ENCODE data around the gene THSD4.

THSD4 gene

DNA sequence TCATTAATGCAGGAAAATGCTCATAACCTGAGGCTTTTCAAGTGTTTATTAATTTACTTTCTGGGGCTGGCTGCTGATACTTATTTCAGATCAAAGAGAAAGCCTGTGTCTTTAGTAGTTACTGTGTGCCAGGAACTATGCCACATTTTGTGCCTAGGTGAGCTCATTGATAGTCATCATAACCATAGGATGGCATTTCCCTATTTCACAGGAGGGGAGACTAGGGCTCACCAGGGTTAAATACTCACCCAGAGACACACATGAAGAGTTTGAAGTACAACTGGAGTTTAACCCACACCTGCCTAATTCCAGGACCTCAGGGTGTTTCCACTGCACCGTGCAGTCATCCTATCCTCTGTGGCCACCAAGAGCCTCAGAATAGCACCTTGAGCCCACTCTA, 430.7 kb downstream of the THSD4 start:
- DNase-seq (ENCODE audit: low spot score) = no peak

DNA sequence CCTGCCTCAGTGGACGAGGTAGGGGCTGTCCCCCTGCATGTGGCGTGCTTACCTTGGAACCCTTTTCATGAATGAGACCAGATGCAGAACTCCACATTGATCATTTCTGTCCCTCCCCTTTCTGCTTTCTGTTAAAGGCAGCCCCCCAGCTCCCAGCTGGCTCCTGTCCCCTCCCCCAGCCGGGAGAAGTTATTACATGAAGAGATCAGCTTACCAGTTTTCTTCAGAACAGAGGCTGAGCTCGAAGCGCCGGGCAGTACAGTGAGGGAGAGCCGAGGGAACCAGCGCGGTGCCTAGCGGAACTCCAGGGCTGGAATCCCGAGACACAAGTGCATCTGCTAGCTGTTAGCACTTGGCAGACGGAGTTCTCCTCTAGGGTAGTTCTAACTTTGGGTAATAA, 431.7 kb downstream of the THSD4 start:
- no peak for DNase-seq (ENCODE audit: low spot score)

DNA sequence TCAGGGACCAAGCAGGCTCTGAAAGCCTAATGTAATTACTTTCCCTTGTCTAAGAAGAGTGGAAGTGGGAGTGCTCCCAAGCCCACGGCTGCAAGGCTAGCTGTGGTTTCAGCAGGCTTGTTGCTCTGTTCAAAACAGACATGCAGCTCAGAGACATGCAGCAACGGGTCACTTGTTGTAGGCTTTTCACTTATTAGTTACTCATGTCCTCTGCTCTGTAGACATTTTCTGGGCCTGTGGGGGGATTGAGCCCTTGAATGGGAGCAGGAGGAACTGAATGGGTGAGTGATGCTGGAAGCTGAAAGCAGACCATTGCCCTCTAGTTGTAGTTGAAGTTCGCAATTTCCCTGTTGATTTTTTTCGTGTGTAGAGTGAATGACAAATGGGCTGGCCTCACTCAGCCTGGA, 433.1 kb downstream of the THSD4 start:
- DNase-seq (ENCODE audit: low spot score) = no peak

DNA sequence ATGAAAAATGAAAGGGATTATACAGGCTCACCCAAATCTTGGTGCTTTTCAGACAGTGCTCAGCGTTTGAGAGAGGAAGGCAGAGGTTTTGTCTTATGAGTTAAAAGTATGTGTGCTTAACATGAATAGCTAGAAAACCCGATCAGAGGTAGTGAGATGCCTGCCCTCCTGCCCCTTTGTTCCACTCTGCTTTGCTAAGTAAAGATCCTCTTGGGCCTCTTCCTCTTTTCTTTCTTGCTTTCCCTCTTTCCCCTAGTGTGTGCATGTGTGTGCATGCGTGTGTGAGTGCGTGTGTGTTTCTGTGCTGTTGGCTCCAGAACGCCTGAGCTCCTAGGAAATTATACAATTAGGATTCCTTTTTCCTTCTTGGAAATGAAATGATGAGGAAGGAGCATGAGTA, 433.8 kb downstream of the THSD4 start:
- no peak for DNase-seq (ENCODE audit: low spot score)

DNA sequence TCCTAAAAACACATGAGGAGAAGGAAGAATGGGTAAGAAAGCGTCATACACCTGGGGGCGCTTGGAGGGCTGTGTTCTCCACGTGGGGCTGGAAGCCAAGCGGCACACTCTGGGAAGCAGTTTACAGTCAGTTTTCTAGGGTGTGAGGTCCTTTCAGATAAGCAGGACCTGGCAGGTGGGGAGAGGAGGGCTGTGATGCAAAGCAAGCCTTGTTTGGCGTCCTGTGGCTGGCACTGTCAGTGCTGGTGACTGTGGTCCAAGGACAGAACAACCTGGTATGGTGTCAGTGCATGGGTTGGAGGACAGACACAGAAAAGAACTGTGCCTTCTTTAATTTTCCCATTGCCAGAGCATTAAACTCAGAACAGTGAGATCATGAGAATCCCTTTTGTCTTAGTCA, 434.4 kb downstream of the THSD4 start:
- DNase-seq (ENCODE audit: low spot score) = no peak

DNA sequence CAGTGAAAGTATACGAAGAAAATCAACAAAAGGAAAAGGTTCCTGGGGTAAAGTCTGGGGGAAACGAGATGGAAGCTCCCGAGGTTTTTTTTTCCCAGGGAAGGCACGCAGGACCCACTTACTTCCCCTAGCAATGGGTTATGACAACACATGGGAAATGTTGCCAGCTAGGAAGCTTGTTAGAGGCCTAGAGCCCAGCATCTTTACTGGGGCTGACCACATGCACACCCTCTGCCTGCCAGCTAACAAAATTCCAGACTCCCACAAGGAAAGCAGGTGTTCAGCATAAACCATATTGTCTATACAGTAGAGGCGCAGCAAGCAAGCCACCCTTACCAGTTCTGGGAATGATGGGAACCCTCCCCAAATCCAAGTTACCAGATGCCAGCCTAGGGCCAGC, 436.3 kb downstream of the THSD4 start:
- DNase-seq (ENCODE audit: low spot score) = no peak

DNA sequence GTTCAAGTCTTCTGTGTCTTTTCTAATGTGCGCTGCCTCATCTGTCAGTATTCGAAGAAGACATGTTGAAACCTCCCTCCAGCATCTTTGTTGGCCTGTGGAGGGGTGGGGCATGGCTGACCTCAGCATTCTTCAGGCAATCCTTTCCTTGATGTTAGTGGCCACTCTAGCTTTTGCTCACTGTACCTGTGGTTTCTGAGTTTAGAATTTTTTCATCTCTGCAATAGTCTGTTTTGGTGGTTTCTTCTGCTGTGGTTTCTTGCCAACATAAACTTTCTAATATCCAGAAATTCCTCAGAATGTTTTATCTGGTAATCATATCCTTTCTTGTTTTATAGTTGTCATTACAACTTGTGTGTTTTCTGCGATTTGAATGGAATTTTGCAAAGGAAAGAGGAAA, 443.8 kb downstream of the THSD4 start:
- DNase-seq (ENCODE audit: low spot score) = no peak

DNA sequence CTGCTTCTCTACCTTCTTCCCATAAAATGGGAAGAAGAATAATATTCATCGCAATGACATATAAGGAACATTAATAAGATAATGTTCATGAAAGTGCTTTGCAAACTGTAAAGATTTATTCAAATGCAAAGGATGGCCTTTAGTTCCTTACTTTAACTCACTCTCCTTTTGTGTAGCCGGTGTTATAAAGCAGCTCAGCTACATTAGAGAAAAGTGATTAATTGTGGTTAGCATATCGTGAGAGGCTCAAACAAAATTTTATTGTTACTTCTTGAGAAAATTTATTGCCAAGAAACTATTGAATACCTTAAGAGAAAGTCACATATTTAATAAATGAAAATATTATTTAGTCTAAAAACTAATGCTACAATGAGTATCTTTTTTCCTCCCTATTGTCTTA, 444.3 kb downstream of the THSD4 start:
- no peak for DNase-seq (ENCODE audit: low spot score)

DNA sequence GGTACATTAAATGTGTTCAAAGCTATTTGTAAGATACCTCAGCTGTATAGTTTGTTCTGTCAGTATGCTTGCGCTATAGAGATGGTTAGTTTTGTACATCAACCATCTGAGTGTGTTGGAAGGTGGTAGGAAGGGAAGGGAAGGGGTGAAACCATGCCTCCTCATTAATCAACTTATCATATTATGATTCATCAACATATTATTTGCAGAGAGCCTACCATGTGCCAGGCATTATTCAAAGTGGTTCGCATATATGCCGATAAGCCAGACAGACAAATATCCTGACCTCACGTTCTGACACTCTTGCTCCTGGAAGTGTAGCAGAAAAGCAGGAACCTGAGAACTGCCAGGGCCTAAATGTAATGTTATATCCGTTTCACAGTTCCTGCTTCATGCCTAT, 447.0 kb downstream of the THSD4 start:
- no peak for DNase-seq (ENCODE audit: low spot score)

DNA sequence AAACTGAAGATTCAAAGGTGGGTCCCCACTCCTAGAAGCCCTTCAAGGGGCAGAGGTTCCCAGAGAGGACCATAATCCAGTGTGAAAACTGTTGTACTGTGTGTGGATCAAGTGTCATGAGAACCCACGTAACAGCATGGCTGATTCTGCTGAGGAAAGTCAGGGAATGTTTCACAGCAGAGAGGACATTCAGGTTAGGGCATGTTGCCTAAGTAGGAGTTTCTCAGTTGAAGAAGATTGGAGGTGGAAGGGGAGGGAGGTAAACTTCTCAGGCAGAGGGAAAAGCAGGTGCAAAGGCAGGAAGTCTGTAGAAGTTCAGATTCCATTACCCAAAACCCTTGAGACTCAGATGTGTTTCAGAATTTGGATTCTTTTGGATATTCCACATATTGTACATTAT, 448.9 kb downstream of the THSD4 start:
- no peak for DNase-seq (ENCODE audit: low spot score)

DNA sequence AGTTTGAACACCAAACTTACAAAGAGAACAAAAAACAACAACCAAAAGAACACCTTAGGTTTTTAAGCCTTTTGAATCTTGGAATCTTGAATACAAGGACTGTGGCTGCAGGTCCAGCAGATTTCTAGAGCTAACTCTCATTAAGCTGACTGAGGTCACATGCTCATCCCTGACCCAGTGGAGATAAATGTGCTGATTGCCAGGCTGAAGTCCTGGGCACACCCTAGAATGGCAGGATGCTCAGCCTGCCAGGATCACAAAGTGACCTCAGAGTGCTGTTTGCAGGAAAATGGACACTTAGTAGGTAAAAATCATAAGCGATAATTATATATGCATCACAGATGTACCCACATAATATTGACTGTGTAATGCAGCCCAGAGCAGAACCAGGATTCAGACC, 449.7 kb downstream of the THSD4 start:
- DNase-seq (ENCODE audit: low spot score) = no peak

DNA sequence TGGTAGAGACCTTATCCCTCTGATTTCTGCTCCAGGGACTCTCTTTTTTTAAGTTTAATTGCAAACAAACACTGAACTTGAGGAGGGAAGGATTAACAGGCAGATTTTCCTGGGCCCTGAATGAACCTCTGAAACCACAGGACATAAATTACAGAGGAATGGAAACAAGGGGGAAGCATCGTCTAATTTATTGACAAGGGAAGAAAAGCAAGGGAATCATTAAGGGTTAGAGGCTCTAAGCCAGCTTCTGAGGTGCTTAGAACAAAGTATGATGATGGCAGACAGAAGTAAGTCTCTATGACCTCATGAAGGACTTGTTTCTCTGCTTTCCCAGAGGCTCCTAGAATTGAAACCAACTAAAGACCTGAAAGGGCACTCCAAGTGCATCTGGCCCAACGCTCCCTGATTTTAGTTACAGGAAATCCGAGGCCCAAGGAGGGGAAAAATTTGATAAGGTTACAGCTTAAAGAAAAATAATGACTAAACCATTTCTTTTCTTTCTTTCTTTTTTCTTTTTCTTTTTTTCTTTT, 450.4 kb downstream of the THSD4 start:
- DNase-seq (ENCODE audit: low spot score) = no peak

DNA sequence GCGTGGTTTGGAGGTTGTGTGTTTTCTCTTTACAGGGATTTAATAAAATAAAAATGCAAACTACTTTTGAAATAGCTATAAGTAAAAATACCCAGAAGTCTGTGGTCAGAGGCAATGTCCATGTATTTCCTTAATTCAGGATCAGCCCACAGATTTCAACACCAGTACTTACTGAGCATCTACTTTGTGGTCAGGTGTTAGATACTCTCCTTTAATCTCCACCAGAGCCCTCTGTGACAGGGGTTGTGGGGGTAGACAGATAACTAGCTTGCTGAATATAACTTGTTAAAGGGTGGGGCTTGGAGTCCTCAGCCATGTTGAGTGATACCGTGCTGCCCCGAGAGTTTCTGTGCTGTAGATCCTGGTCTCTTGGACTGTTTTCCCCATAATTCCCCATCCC, 451.0 kb downstream of the THSD4 start:
- no peak for DNase-seq (ENCODE audit: low spot score)

DNA sequence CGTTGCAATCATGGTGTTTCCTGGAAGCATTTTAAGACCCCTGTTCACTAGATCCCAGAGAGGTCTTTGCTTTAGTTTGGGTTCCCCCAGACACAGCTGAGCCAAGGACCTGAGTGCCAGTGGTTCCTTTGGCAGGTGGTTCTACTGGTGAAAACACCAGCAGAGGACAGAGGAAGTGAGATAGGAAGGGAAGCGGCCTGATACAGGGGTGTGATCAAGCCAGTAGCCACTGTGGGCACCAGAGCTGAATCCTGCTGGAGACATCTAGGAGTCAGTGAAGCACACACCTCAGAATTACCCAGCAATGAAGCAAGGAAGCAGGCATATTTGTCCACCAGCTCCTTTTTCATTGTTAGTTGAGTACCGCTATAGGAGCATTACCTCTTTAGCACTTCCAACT, 451.9 kb downstream of the THSD4 start:
- no peak for DNase-seq (ENCODE audit: low spot score)

DNA sequence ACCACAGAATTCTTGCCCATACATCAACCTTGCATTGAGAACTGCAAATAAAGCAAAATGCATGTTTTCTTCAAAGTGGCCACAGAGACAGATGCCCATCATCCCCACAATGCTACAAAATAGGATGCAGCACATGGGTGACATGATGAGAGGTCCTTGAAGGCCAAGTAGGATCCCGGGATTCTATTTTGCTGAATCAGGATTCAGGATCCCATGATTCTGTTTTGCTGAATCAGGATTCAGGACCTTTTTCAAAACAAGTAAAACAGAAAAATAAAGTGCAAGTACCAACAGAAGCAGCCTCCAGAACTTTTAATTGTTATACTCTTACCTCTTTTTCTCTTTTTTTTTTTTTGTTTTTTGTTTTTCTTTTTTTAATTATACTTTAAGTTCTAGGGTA, 453.0 kb downstream of the THSD4 start:
- DNase-seq (ENCODE audit: low spot score) = no peak

DNA sequence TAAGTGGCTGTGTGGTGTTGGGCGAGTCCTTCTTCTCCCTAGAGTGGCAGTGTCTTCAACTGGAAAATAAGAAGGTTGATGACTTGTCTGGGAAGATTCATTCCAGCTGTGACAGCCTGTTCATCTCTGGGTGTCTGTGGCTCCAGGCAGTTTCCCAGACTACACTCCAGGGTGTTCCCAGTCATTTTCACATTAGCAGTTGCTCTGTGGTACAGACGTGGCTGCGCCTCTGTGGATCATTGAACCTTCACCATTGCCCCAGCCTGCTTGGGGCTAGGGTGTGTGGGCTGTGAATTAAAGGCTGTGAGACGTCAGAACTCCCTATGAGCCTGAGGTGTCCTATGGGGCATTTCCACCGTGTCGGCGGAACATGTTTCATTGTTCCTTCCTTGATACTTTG, 455.5 kb downstream of the THSD4 start:
- DNase-seq (ENCODE audit: low spot score) = no peak

DNA sequence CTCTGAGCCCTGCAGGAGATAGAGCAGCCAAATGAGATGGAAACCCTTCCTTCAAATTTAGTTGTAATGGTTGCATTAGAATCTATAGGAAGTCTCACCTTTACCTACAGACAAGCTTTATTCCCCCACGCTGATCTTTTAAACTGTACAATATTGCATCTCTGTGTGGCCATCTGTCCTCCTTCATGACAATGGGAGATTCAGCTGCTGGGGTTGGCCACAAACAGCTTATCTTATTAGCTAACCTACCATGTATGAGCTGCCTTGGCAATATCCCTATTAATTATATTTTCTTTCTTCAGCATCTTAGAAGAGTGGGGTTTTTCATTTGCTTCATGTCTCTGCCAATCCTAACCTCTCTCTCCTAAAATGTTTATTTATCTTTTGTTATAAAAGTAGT, 456.4 kb downstream of the THSD4 start:
- DNase-seq (ENCODE audit: low spot score) = no peak

DNA sequence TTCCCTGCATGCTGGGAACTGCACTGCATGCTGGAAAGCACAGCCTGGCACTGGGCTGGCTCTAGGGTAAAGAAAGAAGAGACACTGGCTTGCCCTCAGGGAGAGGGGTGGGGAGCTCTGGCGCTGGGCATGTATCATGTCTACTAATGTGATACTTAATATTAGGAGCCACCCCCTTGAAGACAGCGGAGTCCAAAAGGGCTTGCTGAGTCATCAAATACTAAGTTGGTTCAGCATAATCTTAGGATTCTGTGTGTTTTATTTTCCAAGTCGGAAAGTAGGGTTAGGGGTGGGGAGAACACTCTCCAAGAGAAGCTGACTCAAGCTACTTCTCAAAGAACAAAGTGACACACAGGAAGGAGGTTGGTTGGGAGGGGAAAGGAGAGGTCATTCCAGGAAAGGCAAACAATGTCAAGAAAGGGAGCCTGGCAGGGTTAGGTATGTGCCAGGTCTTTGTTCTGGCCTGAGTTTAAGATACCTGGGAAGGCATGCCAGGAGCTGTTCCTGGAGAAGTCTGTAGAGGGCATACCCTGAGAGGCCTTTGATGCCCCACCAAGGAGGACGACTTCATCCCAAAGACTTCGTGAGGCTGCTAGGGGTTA, 457.3 kb downstream of the THSD4 start:
- no peak for DNase-seq (ENCODE audit: low spot score)

DNA sequence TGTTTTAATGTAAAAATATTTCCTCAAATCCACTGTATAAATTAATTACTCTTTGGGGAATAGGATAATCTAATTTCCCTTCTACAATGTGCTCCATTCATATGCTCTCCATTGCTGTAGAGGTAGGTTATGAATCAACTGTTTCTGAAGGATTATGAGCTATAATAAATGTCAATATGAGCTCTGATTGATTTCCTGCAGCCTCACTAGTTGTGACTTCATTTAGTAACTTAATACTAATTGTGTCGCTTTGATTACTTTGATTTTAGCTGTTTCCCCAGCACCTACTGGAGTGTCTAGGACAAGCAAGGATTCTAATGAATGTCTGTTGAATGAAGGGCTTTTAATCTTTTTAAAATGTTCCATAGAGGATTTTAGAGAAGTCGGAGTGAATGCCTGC, 458.3 kb downstream of the THSD4 start:
- no peak for DNase-seq (ENCODE audit: low spot score)

DNA sequence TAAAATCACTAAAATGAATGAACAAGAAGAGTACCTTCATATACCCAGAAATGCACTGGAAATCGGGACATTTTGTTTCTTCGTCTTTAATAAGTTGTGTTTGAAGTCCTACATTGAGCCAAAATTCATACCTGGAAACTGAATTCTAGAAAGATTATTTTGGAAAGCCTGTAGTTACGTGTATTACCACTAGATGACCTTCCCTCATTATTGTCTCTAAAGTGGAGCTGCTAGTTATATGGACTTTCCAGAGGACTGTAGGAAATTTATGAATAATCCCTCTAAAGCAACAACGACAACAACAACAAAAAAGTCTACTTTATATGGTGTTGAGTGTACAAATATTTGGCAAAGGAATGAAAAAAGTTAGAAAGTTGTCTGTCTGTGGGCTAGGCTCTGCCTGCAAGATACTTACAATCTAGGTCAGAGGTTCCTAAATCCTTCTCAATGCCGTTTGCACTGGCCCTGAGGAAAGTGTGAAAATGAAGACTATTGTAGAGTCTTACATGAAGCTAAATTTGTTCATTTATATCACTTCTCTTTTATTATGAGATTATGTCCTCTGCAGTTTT, 460.3 kb downstream of the THSD4 start:
- DNase-seq (ENCODE audit: low spot score) = no peak

DNA sequence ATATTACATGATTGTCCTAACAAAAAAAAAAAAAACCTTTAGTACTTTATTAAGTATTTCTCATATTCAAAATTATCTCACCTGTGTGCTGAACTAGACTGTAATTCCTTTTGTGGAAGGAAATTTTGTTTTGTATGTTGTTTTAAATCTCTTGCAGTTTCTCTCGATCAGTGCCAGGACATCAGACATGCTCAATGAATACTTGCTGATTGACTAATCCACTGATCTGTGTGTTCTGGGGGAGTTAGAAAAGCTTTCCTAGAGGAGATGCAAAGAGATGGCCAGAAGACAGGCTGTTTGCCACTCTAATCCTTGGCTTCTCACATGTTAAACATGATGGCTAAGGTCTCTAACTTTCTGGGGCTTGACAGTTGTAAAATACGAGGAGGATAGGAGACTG, 461.8 kb downstream of the THSD4 start:
- no peak for DNase-seq (ENCODE audit: low spot score)

DNA sequence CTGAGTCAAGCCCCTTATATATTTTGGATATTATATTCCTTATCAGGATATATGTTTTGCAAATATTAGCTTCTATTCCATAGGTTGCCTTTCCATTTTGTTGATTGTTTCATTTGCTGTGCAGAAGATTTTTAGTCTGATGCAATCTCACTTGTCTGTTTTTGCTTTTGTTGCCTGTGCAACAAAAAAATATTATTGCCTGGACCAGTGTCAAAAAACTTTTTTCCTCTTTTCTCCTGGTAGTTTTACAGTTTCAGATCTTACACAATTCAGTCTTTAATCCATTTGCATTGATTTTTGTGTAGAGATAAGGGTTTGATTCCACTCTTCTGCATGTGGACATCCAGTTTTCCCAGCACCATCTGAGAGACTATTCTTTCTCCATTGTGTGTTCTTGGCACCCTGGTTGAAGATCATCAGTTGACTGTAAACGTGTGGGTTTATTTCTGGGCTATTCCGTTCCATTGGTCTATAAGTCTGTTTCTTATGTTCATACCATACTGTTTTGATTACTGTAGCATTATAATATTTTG, 466.2 kb downstream of the THSD4 start:
- no peak for DNase-seq (ENCODE audit: low spot score)

DNA sequence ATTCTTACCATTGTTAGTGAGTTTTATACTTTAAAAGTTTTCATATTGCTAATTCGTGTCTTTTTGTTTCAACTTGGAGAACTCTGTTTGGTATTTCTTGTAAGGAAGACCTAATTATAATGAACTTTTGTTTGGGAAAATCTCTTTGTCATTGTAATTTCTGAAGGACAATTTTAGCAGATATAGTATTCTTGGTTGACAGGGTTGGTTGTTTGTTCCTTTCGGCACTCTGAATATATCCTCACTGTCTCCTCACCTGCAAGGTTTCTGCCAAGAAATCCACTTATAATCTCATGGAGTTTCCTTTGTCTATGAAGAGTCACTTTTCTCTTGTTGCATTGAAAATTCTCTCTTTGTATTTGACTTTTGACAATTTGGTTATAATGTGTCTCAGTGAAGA, 469.9 kb downstream of the THSD4 start:
- no peak for DNase-seq (ENCODE audit: low spot score)

DNA sequence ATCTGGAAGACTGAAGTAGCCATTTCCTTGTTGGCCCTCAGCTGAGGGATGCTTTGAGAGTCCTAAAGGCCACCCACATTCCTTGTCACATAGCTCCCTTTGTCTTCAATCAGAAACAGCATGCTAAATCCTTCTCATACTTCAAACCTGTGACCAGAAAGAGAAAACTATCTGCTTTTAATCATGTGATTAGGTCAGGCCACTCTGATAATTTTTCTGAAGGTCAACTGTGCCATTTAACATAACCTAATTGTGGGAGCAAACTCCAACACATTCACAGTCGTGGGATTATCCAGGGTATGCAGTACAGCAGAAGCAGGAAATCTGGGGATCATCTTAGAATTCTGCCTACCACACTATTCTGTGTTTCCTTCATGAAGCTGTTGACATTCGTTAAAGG, 471.2 kb downstream of the THSD4 start:
- DNase-seq (ENCODE audit: low spot score) = no peak
